ENCODE measurements around the gene DENND5A.

Gene DENND5A

DNA sequence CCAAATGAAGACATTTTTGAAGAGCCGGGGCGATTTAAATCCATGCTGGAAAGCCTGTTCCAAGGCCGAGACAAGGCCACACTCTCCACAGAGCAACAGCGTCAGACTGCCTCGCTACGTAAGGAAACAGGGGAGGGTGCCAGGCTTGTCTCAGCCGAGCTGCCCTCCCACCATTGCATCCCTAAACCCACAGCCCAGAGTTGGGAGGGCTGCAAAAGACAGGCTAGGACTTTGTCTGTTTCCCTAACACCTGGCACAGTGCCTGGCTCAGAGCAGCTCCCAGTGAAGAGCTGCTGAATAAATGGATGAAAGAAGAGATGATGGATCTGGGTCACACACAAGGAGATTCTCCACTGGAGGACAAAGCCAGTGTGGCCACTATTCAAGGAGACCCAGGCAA is 122.4 kb downstream of the DENND5A start:
- no peak for DNase-seq (ENCODE audit: extremely low read depth in 1 of 2, low read depth in 1 of 2)

DNA sequence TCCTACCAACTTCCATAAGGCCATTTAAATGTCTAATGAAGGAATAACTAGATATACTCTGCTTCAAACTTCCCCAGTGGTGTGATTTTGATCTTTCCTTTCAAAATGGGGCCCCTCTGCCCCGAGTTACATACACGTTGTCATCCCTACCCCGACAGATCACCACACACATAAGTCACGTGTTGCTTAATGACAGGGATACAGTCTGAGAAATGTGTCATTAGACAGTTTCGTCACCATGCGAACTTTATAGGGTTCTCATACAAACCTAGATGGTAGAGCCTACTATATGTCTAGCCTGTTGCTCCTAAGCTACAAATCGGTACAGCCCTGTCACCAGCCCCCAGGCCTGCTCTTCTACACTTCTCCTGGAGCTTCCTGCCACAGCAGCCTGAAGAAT is 124.0 kb downstream of the DENND5A start:
- DNase-seq (ENCODE audit: extremely low read depth in 1 of 2, low read depth in 1 of 2) = no peak

DNA sequence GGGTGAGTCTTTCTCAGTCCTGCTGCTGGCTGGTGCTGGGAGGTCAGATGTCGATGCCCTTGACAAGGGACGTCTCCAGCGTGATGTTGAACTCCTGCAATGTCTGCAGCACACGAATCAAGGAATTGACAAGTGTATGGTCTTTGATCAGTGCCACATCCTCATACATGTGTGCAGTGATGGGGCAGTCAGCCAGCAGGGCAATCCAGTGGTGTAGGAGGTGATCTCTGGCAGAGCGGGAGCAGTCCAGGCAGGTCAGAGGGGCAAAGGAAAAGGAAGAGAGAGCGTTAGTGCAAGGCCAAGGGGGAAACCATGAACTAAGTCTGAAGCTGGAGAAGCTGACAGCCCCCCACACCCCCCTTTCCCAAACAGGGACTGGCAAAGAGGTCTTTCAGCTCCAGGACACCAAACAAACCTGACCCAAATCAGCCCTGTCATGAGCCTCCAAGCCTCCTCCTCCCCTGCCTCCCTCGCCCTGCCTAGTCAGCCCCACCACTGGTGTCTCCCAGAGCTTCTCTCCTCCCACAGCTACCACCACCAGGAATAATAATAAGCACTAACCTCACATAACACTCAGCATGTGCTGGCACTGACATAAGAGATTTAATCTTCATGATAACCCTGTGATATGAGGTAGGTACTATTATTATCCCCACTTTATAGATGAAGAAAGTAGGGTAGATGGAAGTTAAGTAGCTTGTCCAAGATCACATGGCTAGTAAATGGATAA is 125.4 kb downstream of the DENND5A start:
- no peak for DNase-seq (ENCODE audit: extremely low read depth in 1 of 2, low read depth in 1 of 2)

DNA sequence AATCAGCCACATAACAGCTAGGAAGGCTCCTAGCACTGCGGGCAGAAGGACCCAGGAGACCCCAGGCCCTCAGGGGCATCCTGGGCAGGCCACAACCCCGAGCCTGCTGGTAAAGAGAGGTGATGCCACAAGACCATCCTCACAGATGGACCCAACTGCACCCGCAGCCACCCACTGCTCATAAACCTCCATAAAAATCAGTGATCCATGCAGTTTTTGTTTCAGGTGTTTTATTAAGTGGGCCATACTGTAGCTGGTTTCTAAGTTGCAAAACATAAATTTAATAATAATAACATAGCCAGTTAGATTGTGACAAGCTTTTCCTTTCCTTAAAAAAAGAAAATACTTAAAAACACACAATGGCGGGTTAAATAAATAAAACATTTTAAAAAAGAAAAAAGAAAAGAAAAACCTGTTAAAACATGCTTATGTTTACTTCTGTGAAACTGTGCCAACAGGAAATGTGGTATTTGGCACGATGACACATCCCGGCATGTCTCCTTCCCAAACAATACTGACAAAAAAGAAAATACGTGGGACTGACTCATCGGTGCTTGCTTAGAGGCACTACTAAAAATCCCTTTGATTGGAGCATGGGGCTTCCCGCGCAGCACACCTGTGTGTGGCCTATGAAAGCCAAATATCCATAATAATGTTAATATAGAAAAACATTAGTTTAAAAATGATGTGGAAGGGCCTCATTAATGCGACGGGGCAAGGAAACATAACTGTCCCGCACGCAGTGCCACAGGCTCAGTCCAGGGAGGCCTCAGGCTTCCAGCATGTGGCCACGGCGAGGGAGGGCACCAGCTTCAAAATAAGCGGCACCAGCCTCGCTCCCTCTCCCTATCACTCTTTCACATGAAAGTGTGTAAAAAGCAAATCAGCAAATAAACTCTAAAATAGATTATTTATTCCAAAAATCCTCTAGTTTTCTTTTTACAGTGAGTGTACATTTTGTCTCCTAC is 126.3 kb downstream of the DENND5A start:
- no peak for DNase-seq (ENCODE audit: extremely low read depth in 1 of 2, low read depth in 1 of 2)

DNA sequence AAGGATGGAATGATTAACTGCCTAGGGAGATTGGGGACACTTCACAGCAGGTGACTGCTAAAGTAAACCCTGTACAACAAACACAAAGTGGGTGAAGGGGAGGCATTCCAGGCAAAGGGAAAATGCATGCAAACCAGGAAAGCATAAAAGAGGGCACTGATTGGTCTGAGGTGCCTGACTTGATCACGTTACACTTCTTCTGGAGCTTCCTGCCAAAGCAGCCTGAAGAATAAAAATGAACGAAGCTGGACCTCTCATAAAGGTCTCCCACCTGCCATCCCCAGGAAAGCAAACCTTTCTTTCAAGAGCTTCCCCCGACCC is 127.1 kb downstream of the DENND5A start:
- no peak for DNase-seq (ENCODE audit: extremely low read depth in 1 of 2, low read depth in 1 of 2)

DNA sequence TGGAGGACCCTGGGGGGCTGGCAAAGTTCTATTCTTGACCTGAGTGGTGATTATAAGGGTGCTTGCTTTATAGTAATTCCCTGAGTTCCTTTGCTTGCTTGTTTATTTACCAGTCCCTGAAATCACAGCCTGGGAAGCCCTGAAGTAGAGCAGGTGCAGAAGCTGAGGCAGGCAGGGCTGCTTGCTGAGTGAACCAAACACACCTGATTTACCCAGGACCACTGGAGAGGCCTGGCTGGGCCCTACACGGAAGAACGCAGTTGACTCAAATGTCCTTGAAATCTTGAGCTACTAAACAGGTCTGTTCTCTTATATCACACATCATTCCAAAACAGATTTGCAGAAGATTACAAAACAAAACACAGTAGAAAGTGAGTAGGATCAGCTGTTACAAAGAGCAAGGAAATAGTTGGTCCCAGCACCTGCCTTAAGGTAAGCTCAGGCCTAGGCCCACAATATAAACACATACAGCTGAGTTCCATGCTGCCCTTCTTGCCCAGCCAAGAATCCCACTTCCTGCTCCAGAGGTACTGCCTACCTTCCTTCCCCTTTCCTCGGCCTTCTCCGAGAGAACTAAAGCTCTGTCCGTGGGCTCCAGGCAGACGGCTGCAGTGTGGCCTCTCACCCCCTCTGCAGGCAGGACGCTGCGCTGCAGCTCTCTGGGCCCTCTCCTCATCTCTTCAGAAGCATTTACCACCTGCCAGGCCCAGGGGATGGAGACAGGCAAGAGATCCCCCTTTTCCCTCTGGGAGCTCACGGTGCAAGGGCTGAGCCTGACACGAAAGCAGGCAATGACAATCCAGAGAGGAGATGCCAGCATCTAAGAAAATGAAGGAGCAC is 127.6 kb downstream of the DENND5A start:
- DNase-seq (ENCODE audit: extremely low read depth in 1 of 2, low read depth in 1 of 2) = peak; percentile 39

DNA sequence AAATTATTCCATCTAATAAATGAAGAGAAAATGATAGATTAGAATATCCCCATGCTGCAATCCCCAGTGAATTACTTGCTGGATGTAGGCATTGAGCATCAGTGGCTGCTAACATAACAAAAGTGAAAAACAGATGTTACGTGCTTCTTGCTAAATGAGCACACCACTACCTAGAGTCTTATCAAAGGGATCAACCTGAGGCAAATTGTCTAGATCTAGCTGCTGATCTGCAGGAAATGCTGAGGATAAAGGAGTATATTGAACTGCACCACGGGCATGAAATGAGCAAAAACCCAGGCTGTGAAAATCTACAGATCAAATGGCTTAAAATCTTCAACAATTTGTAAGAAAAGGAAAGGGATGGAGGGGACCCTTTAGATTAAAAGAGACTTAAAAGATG is 128.4 kb downstream of the DENND5A start:
- DNase-seq (ENCODE audit: extremely low read depth in 1 of 2, low read depth in 1 of 2) = no peak

DNA sequence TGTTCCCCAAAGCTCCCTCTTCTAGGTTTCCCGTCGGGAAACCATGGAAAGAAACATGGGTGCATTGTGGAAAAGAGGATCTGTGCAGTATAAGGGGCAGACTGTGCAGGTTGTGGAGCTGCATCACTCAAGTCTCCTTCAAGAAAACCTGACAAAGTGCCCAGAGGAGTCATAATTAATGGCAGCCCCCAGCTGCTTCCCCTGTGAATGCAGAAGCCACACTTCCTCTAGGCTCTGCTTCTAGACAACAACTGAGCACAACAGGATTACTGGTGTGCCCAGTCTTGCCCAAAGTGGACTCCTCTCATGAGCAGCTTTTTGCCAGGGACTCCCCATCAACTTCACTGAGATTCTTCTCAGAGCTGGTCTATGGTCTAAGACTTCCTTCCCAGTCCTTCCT is 131.2 kb downstream of the DENND5A start:
- no peak for DNase-seq (ENCODE audit: extremely low read depth in 1 of 2, low read depth in 1 of 2)

DNA sequence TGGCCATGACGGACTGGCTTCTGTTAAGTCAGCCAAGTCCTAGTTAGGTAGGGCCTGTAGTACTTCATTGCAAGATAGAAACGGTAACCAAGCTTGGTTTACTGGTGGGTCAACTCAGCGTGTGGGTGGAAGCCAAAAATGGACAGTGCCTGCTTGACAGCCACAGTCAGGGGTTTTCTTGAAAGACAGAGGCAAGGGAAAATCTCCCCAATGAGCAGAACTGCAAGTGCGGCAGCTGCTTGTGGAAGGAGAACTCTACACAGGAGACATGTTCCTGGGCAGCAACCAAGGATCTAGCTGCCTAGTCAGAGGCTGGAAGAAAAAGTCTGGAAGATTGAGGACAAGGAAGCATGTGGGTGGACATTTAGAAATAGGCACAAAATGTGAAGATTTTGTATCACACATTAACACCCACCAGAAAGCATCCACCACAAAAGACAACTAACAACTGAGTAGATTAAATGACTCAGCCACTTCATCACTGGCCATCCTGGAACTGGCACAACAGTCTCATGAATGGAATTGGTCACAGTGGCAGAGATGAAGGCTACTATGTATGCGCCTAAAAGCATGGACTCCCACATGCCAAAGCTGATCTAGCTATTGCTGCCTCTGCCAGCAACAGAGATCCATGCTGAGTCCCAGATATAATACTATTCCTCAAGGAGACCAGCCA is 132.8 kb downstream of the DENND5A start:
- DNase-seq (ENCODE audit: extremely low read depth in 1 of 2, low read depth in 1 of 2) = no peak

DNA sequence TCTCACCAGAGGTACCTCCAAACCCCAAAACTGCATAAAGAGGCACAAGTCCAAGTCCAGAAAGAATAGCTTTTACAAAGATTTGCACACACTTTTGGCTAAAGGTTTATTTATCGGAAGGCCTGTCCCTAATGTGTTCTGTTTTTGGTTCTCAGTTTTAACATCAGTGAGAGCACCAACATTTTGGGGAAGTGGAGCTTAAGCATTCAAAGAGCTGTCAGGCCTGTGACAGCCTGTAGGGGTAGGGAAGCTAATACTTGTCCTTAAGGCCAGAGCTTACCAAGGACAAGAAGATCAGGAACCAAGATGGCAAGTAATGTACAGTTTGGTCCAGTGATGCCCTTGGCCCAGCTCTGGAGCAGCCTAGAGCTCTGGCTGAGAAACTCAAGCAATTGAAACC is 134.9 kb downstream of the DENND5A start:
- no peak for DNase-seq (ENCODE audit: extremely low read depth in 1 of 2, low read depth in 1 of 2)

DNA sequence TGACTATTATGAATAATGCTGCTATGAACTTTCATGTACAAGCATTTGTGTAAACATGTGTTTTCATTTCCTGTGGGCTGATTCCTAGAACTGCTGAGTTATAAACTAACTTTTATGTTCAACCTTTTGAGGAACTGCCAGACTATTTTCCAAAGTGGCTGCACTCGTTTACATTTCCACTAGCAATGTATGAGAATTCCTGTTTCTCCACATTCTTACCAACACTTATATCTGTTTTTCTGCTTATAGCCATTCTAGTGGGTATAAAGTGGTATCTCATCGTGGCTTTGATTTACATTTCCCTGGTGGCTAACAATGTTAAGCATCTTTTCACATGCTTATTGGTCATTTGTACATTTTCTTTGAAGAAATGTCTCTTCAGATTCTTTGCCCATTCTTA is 138.5 kb downstream of the DENND5A start:
- no peak for DNase-seq (ENCODE audit: extremely low read depth in 1 of 2, low read depth in 1 of 2)

DNA sequence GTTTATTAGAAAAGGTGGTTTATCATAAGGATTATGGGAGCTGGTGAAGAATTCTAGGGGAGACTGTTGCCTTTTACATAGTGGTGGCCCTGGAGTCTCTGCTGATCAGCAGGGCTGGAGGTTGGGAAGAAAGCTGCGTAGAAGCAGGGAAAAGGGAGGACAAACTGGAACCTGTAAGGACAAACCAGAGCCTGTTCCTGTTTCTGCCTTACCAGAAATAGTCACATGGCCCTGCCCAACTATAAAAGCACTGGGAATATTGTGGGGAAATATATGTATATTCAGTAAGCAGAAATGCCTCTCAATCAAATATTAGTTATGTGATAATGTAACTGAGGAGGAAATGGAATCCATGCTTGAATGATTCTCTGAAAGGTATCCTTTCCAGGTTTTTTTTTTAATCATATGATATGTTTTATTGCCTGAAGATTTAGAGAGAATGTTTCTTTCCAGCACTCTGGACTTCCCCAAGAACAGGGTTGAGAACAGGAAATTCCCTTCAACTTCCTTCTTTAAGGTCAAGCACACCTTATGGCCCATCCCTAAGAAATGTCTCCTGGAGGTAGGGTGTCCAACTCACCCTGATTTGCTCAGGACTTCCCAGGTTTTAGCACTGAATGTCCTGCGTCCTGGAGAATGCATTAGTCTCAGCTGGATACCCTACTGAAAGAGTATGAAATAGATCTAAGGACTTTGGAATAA is 139.8 kb downstream of the DENND5A start:
- DNase-seq (ENCODE audit: extremely low read depth in 1 of 2, low read depth in 1 of 2) = no peak

DNA sequence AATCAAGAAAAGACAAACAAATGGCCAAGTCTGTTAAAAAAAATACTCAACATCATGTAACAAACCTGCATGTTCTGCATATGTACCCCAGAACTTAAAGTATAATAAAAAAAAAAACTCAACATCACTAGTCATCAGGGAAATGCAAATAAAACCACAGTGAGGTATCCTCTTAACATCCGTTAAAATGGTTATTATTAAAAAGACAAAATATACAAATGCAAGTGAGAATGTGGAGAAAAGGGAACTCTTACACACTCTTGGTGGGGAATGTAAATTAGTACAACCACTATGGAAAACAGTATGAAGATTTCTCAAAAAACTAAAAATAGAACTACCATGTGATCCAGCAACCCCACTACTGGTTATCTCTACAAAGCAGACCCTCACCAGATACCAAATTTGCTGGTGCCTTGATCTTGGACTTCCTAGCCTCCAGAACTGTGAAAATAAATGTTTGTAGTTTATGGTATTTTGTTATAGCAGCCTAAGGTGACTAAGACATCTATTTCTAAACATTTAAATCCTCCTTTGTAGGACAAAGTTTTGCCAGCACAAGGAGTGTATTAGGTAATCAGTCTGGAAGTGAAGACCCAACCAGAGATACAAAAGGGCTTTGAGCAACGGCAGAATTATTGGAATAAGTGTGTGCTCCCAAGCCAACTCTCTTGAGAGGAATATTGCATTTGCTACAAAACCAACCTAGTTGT is 141.4 kb downstream of the DENND5A start:
- DNase-seq (ENCODE audit: extremely low read depth in 1 of 2, low read depth in 1 of 2) = no peak

DNA sequence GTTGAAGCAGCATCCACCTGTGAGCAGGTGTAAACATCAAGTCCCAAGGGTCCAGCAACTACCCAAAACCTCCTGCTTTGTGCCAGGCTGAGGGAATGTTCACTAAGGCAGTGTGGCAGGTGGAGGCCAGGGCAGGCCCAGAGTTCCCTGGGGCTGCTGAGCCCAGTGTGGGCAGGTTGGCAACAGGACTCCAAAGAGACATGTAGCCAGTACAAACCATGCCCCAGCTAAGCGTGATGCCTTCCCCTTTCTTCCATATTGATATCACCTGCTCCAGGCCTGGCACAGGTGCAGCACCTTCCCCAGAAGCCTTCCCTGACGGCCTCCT is 143.7 kb downstream of the DENND5A start:
- no peak for DNase-seq (ENCODE audit: extremely low read depth in 1 of 2, low read depth in 1 of 2)

DNA sequence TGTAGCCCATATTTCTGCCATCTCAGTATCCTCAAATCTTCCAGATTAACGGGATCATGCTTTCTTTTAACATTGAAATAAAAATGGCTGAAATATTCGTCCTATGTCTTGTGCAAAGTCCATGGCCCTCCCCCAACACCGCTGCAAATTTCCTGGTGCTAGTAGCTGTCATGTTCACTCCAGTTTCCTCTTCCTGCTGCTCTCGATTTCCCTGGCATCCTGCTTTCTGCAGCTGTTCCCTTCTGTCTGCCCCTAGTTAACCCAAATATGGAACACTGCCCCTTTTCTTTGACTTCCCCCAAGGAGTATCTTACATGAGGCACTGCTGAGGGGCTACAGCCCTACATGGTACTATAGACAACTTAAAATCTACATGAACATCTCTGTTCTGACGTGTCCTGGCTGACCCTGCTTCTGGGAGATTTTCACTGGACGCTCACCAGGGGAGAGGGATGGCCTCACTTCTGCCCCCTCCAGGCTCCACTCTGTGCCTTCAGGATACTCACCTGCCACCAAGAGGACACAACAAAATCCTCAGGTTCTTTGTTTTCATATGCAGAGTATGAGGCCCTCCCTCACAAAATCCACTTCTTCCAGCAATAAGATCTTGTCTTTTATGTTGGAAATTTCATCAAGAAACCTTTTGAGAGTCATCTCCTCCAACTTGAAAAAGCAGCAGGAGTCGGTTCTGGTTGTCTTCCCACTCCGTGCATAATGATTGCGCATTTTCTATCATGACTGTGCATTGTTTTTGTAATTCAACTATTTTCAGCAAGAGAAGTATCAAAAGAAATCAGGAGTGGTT is 144.3 kb downstream of the DENND5A start:
- no peak for DNase-seq (ENCODE audit: extremely low read depth in 1 of 2, low read depth in 1 of 2)

DNA sequence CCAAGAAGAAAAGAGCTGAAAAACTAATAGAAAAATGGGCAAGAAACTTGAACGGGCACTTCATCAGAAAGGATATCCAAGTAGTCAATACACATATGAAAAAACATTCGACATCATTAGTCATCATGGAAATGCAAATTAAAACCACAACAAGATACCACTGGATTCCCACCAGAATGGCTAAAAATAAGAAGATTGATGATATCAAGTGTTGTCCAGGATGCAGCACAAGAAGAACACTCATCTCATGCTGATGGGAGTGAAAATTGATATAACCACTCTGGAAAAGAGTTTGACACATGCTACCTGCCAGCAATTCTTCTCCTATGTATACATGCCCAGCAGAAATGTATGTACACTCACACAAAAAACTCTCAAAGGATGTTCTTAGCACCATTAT is 146.9 kb downstream of the DENND5A start:
- DNase-seq (ENCODE audit: extremely low read depth in 1 of 2, low read depth in 1 of 2) = no peak

DNA sequence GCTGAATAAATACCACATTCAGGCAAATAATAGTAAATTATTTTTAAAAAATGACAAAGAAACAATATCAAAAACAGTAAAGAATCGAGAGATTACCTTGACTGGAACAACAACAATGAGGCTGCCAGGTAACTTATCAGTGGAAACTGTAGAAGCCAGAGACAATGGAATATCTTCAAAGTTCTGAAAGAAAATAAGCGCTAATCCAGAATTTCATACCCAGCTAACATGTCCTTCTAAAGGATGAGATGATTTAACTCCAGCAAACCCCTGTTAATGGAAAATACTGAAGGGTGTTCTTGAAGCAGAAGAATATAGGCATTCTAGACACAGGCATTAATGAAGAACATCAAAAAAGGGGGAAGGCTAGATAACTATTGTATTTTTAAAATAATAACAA is 153.1 kb downstream of the DENND5A start:
- DNase-seq (ENCODE audit: extremely low read depth in 1 of 2, low read depth in 1 of 2) = no peak

DNA sequence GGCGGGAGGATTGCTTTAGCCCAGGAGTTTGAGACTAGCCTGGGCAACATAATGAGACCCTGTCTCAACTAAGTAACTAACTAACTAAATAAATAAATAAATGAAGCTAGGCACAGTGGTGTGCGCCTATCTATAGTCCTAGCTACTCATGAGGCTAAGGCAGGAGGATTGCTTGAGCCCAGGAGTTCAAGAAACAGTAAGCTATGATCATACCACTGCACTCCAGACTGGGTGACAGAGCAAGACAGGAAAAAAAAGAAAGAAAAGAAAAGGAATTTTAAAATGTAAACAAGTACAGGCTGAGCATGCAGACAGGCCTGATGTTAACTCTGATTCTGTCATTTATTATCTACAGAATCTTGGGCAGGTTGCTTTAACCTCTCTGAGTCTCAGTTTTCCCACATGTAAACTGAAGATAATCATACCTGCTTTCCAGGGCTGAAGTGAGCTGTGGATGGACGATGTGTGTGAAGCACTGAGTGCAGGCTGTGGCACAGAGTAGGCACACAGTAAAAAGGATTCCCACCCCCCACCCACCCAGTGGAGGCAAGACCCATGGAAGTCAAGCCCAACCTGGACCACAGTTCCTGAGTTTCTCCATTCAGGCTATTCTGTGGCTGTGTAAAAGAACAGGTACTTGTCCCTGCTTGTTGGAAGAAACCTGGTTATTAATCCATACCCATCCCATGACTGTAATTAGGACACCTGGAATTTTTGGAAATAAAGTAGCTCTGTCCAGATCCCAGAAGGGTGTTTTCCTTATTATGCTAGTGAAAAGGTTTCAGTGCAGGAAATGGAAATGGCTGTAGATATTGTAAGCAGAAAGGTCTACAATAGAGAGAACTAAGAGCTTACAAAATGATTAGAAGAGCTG is 155.1 kb downstream of the DENND5A start:
- no peak for DNase-seq (ENCODE audit: extremely low read depth in 1 of 2, low read depth in 1 of 2)

Data from stimulated activated CD8-positive, alpha-beta memory T cell treated with anti-CD3 and anti-CD28 coated beads, Interleukin-7, amount 100 ng/mL, for 48 hours (primary cell).